Right forelimb (tissue), 1 donor: ENCODE measurements around the gene MAP4K4.
"Not testable (repeated sequence)": the region's sequence is repeated elsewhere in the genome, so short reads cannot be mapped to it uniquely, and the experiment has no call there.

Source experiments
- DNase-seq: peaks from one replicate; pipeline ENCODE4 v3.0.0-alpha.2; 2018

MAP4K4 gene

GRCh38 chr2:101881131-101881530, 183.6 kb downstream of the MAP4K4 start:
- no peak for DNase-seq

- no peak for DNase-seq
These were observed 185.3 kb downstream of the MAP4K4 start for GRCh38 chr2:101882769-101883307.

- no peak for DNase-seq
These were observed 186.4 kb downstream of the MAP4K4 start for GRCh38 chr2:101883860-101884259.

GRCh38 chr2:101884423-101884822, 186.9 kb downstream of the MAP4K4 start:
- DNase-seq = no peak

- DNase-seq = no peak
These were observed 189.8 kb downstream of the MAP4K4 start for GRCh38 chr2:101887328-101887727.

GRCh38 chr2:101889460-101890098, 192.1 kb downstream of the MAP4K4 start:
- no peak for DNase-seq

GRCh38 chr2:101892377-101892776, 194.9 kb downstream of the MAP4K4 start:
- no peak for DNase-seq

GRCh38 chr2:101893681-101894381, 196.3 kb downstream of the MAP4K4 start:
- DNase-seq = no peak

- DNase-seq = no peak
These were observed 197.5 kb downstream of the MAP4K4 start for GRCh38 chr2:101895039-101895438.

GRCh38 chr2:101895819-101896322, 198.4 kb downstream of the MAP4K4 start:
- DNase-seq = no peak

- no peak for DNase-seq
These were observed 199.8 kb downstream of the MAP4K4 start for GRCh38 chr2:101897301-101897700.

- no peak for DNase-seq
These were observed 201.8 kb downstream of the MAP4K4 start for GRCh38 chr2:101899265-101899664.

- no peak for DNase-seq
These were observed 202.4 kb downstream of the MAP4K4 start for GRCh38 chr2:101899871-101900270.

- DNase-seq = no peak
These were observed 202.9 kb downstream of the MAP4K4 start for GRCh38 chr2:101900375-101900774.

- no peak for DNase-seq
These were observed 203.7 kb downstream of the MAP4K4 start for GRCh38 chr2:101901241-101901640.

- no peak for DNase-seq
These were observed 204.7 kb downstream of the MAP4K4 start for GRCh38 chr2:101902169-101902568.

- no peak for DNase-seq
These were observed 207.4 kb downstream of the MAP4K4 start for GRCh38 chr2:101904916-101905315.

- no peak for DNase-seq
These were observed 208.3 kb downstream of the MAP4K4 start for GRCh38 chr2:101905746-101906336.

- DNase-seq = no peak
These were observed 212.3 kb downstream of the MAP4K4 start for GRCh38 chr2:101909760-101910159.

GRCh38 chr2:101912545-101912944, 215.0 kb downstream of the MAP4K4 start:
- DNase-seq = no peak

GRCh38 chr2:101921319-101921952, 223.9 kb downstream of the MAP4K4 start:
- no peak for DNase-seq

- no peak for DNase-seq
These were observed 224.4 kb downstream of the MAP4K4 start for GRCh38 chr2:101921953-101922325.

- not testable (repeated sequence) for DNase-seq
These were observed 226.8 kb downstream of the MAP4K4 start for GRCh38 chr2:101924311-101924710.
